H1 (cell line): ENCODE results near the gene CRY1. TPM values are rescaled to one million over a fixed set of nuclear protein-coding genes. Genes with fewer than 3 reads are reported as not detected.

Experiments
- EZH2 ChIP-seq: fragments of 200-600 bp; sonication (generic); IDR thresholded peaks from 2 replicates; pipeline ENCODE4 v1.7.1; 2012; ENCODE audit warnings: low read depth, mild to moderate bottlenecking, moderate library complexity, low read length, inconsistent platforms; ENCODE audit not compliant: severe bottlenecking
- POLR2A ChIP-seq, 2 experiments: IDR thresholded peaks; 1 replicate in 1 of 2; 2 replicates in 1 of 2; pipeline ENCODE4 v1.6.1; 2011; ENCODE audit warnings: low read depth in 2 of 2, low read length in 2 of 2, mild to moderate bottlenecking in 2 of 2; ENCODE audit errors: control extremely low read depth in 1 of 2
- RXRA ChIP-seq: IDR thresholded peaks from 2 replicates; pipeline ENCODE4 v1.6.1; 2011; ENCODE audit warnings: low read depth, mild to moderate bottlenecking, low read length, moderate library complexity; ENCODE audit not compliant: insufficient read depth
- SAP30 ChIP-seq: fragments of 300-600 bp; sonication (generic); IDR thresholded peaks from 2 replicates; pipeline ENCODE4 v1.7.1; 2012; ENCODE audit warnings: low read length, moderate library complexity, mild to moderate bottlenecking, inconsistent platforms; ENCODE audit not compliant: insufficient read depth, insufficient replicate concordance
- SUZ12 ChIP-seq: fragments of 200-600 bp; sonication (generic); IDR thresholded peaks from 2 replicates; pipeline ENCODE4 v1.6.1; 2012; ENCODE audit warnings: mild to moderate bottlenecking, inconsistent platforms, low read length, moderate library complexity, mixed read lengths
- TAF1 ChIP-seq: IDR thresholded peaks from 2 replicates; pipeline ENCODE4 v1.6.1; 2011; ENCODE audit warnings: mild to moderate bottlenecking, low read depth, low read length
- TBP ChIP-seq: IDR thresholded peaks from 2 replicates; pipeline ENCODE4 v1.6.1; 2011; ENCODE audit warnings: low read depth, low read length, improper control_type of control experiment
- polyA plus RNA-seq, 7 experiments: library from polyadenylated mRNA; depleted of rRNA in 3 of 7; stranded (reverse) in 5 of 7; unstranded in 2 of 7; fragments of >200 nt in 5 of 7; fragments of 200-250 nt in 2 of 7; gene quantifications; 1 replicate in 5 of 7; 2 replicates in 1 of 7; 4 replicates in 1 of 7; pipeline versions ENCODE4 v1.2.1 to v1.2.3, GENCODE V29; 2011 to 2013; ENCODE audit warnings: missing spikeins in 2 of 7, mixed read lengths in 2 of 7
- total RNA-seq: library from RNA; stranded (reverse); fragmentation: NEBNext Ultra II Directional; extraction: Animal tissue kit (Norgen Biotek cat#: 25700); gene quantifications from 2 replicates; pipeline ENCODE4 v1.2.1, GENCODE V29; 2021
- TF ChIP-seq, protein P1 (sequence below): IDR thresholded peaks from 2 replicates; pipeline ENCODE4 v1.6.1; 2012; ENCODE audit warnings: inconsistent platforms

Gene CRY1
- total and polyA plus RNA-seq, 2 of the 8 experiments (the other 6 are each of a cell fraction or from before 2014, with no cell fraction given): 13.6 to 25.1 TPM

- TF ChIP-seq TBP (no peak), EZH2 (no peak), RXRA (no peak), SAP30 (no peak), TAF1 (no peak), SUZ12 (no peak), POLR2A (IDR thresholded peaks at IDR 0.05; ENCODE audit: control extremely low read depth in 1 of 2, low read depth in 2 of 2, low read length in 2 of 2) (no peak)
- TF ChIP-seq, protein P1, sequence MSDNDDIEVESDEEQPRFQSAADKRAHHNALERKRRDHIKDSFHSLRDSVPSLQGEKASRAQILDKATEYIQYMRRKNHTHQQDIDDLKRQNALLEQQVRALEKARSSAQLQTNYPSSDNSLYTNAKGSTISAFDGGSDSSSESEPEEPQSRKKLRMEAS: no peak
- TF ChIP-seq, all 59 proteins: peak for 0
Measured at GRCh38 chr12:107106241-107107025, 13.1 kb upstream of the CRY1 start (continued).
